Subcutaneous adipose tissue (tissue), 4 donors: ENCODE data around the gene GJB2. TPM values are rescaled to one million over a fixed set of nuclear protein-coding genes. Genes with fewer than 3 reads are reported as not detected.

ENCODE experiments used
- total RNA-seq, 4 donors: library from RNA; depleted of rRNA; stranded (reverse); fragments of >200 nt; gene quantifications; one replicate each; pipeline ENCODE4 v1.1.0, GENCODE V29; 2016
- TF ChIP-seq, protein P1 (sequence below): fragments of 450-650 bp; IDR thresholded peaks from one replicate; pipeline ENCODE4 v1.5.1; 2016; ENCODE audit warnings: low read depth, mild to moderate bottlenecking, control low read depth, antibody characterized with exemption, moderate library complexity

Gene GJB2
- total RNA-seq, 4 donors from 2014 or later: not detected

DNA sequence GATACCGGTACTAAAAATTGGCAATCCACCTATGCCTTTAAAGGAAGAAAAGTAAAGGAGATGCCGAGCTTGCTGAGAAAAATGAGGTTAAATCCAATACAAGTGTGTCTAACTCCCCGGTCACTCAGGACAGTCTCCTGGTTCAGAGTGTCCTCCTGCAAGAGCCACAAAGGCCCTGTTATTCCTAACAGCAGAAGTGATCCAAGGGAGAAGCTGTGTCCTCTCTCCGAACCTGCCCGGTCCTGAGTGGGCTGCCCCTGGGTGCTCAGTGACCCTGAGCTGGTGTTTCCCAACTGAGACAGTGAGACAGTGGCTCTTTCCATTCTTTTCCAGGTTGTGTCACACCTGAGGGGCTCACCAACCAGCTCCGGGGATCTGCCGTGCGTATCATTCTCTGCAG, 34.5 kb upstream of the GJB2 start:
- TF ChIP-seq, protein P1, sequence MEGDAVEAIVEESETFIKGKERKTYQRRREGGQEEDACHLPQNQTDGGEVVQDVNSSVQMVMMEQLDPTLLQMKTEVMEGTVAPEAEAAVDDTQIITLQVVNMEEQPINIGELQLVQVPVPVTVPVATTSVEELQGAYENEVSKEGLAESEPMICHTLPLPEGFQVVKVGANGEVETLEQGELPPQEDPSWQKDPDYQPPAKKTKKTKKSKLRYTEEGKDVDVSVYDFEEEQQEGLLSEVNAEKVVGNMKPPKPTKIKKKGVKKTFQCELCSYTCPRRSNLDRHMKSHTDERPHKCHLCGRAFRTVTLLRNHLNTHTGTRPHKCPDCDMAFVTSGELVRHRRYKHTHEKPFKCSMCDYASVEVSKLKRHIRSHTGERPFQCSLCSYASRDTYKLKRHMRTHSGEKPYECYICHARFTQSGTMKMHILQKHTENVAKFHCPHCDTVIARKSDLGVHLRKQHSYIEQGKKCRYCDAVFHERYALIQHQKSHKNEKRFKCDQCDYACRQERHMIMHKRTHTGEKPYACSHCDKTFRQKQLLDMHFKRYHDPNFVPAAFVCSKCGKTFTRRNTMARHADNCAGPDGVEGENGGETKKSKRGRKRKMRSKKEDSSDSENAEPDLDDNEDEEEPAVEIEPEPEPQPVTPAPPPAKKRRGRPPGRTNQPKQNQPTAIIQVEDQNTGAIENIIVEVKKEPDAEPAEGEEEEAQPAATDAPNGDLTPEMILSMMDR: no peak

DNA sequence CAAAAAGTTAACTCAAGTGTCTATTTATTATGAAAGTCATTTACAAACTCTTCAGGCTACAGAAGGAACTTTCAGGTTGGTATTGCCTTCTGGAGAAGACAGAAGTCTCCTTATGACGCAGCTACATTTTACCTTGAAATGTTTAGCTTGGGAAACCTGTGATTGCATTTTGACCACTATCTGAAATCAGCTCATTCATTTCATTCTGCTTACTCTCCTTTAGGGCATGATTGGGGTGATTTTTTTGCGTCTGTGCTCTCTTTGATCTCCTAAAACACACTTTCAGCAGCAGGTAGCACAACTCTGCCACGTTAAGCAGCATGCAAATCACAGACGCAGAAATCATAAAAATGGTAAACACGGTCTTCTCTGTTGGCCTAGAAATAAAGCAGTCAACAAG, 29.8 kb upstream of the GJB2 start:
- TF ChIP-seq, protein P1: no peak

DNA sequence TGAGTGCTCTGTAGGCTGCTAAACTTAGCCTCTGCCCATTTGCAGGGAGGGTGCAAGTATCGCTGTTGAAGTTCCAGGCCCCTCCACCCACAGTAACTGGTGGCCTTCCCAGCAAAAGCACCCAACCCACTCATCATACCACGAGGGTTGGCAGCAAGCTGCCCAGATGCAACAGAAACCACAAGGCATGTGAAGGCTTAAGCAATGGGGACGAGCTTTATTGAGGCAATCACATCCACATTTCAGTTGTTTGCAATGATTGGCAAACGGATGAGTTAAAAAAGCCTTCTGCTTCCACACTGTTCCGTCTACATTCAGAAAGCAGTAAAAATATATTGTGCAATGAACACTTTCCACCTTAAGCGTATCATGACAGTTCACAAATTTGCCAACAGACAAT, 29.0 kb upstream of the GJB2 start:
- TF ChIP-seq, protein P1: no peak

DNA sequence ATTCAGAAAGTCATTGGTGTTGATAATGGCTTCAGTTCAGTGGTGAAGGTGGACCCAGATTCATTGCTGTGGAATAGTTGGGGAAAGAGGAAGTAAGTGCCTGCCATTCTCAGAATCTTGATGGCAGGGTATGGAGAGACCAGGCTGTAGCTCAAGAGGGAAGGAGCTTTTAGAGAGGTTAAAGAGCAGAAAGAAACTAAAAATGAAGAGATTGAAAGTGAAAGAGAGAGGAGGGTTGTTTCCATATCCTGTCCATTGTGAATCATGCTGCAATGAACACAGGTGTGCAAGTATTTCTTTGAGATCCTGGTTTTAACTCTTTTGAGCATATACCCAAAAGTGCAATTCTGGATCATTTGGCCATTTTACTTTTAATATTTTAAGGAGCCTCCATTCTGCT, 26.8 kb upstream of the GJB2 start:
- TF ChIP-seq, protein P1: no peak

DNA sequence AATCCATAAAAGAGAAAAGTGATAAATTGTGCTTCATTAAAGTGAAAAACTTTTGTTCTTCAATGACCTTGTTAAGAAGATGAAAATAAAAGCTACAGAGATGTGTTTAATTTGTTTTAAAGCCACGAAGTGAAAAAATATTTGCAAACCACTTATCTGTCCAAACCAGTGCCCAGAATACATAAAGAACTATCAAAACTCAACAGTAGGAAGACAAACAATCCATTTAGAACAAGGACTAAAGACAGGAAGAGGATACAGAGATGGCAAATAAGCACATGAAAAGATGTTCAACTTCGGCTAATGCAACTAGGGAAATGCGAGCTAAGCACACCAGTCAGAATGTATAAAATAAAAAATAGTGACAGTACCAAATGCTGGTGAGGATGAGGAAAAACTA, 24.4 kb upstream of the GJB2 start:
- TF ChIP-seq, protein P1: no peak

DNA sequence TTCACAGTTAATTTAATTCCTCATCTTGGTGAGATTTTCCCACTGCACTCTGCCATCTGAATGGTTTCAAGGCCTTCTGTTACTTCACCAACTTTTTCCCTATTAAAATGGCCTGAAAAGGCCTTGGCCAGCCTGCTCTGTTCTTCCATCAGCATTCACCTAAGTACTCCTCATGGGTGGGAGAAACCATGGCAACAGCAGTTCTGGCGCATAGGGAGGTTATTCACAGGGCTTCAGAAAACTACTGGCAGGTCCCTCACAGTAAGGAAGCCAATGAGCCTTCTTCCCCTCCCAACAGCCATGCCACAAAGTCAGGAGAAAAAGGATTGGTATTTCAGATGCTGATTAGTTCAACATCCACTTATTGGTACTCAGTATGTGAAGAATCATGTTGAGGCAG, 17.2 kb upstream of the GJB2 start:
- TF ChIP-seq, protein P1: no peak

DNA sequence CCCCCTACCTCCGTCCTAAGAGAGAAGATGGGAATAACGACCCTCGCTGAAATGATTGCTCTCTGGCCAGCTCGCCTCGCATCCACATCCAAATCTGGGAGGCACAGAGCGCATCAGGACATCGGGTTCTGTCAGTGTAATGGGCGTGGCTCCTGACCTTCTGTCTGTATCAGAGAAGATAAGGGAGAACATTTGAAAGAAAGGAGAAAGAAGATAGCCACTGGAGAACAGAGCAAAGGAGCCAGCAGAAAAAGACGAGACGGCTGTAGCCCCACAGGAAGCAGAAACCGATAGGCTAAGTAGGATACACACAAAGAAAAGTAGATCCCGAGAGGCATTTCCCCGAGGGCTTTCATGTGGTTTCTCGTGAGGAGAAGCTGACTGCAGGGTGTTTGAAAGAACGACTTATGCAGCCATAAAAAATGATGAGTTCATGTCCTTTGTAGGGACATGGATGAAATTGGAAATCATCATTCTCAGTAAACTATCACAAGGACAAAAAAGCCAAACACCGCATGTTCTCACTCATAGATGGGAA, 14.0 kb upstream of the GJB2 start:
- TF ChIP-seq, protein P1: no peak
